A549 treated with dexamethasone at 1 μM for 4 hours (cell line): ENCODE measurements around the gene MORN1. TPM values are rescaled to one million over a fixed set of nuclear protein-coding genes. Genes with fewer than 3 reads are reported as not detected.

Experiments
- total RNA-seq: library from RNA; stranded (reverse); fragments of 200-300 nt; extraction: Qiagen RNA extraction; gene quantifications from 5 replicates; pipeline ENCODE4 v1.2.3, GENCODE V29; 2022

Gene MORN1
- total RNA-seq, result 4.3 to 6.5 TPM (median 6.1 TPM) in 5 replicates

DNA sequence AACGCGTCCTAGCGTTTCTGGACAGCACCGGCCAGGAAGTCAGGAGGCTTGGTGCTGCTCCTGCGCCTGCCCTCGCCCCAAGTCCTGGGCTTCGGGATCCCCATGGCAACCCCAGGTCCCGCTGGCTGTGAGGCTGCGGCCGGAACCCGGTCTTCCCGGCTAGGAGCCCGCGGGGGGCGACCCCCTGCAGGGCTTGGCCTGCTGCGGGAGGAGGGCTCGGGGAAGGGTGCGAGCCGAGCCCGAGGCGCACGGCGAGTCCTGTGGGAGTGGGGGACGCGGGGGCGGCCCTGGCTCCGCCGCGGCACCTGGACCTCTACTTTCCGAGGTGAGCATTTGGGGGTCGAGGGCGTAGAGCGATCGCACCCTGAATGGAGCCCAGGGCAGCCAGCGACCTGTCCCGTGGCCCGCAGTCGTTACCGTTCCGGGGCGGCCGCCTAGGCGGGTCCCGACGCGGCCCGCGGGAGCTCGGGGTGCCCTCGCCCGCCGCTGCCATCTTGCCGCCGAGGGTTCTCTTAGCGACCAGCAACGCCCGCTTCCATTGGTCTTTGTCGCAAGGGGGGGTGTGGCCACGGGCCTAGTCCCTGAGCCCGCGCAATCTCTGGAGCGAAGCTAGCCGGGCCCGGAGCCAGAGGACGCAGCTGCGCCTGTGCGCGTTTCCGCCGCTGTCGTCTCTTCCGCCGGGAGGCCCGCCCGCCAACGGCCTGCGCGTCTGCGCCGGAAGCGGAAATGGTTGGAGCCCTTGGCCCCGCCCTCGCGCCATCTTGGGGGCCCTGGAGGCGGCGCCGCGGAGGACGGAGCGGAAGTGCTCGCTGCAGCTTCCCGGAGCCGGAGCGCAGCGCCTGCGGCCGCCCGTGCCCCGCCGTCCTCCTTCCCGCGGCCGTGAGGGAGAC, at the start of gene MORN1, which contains the start of gene RER1:
Gene MORN1, minus strand, starts transcription at position 514 of the 890 bp plus-strand sequence. Its CDS starts 21 bp downstream, at position 493.
Gene RER1, plus strand, starts transcription at position 801 of the 890 bp plus-strand sequence. CDS start 3,950 bp downstream, outside the sequence.

GRCh38 chr1:2412395-2412772, 21.0 kb upstream of the MORN1 start, which contains the start of gene PEX10:
PEX10 (minus strand) TSS chr1:2412564; CDS start chr1:2412502, 62 bp downstream.

Other genes starting within 250 kb of the MORN1 start
- 36.0 to 57.8 TPM (median 54.6 TPM) in 5 replicates for gene FAAP20, start 196.8 kb downstream of the MORN1 start, total RNA-seq
- gene SKI, start 163.2 kb downstream of the MORN1 start, total RNA-seq, result 17.4 to 32.0 TPM (median 30.0 TPM) in 5 replicates
- 100 to 141 TPM (median 125 TPM) in 5 replicates for gene RER1, start 287 bp upstream of the MORN1 start, total RNA-seq
- gene PEX10, start 21.0 kb upstream of the MORN1 start, total RNA-seq, result 19.6 to 23.3 TPM (median 22.3 TPM) in 5 replicates
- gene PLCH2, start 84.7 kb upstream of the MORN1 start, total RNA-seq, result 0.10 to 0.40 TPM (median 0.33 TPM) in 5 replicates
- gene PANK4, start 135.0 kb upstream of the MORN1 start, total RNA-seq, result 8.3 to 10.5 TPM (median 9.7 TPM) in 5 replicates
- gene HES5, start 138.7 kb upstream of the MORN1 start, total RNA-seq, result not detected in 5 replicates
- gene TNFRSF14, start 164.8 kb upstream of the MORN1 start, total RNA-seq, result 0.11 to 0.37 TPM (median 0.22 TPM) in 4 of 5 replicates, not detected in the other
- 17.2 to 23.9 TPM (median 21.5 TPM) in 5 replicates for gene PRXL2B, start 195.2 kb upstream of the MORN1 start, total RNA-seq
- 0.08 TPM in 1 of 5 replicates, not detected in the others for gene MMEL1, start 241.5 kb upstream of the MORN1 start, total RNA-seq